ENCODE measurements around the gene ARHGAP24. TPM values are rescaled to one million over a fixed set of nuclear protein-coding genes. Genes with fewer than 3 reads are reported as not detected.

Gene ARHGAP24
- total RNA-seq, 2 donors from 2014 or later: 66.8 to 85.6 TPM

- no peak overlapping the region for H3K9ac ChIP-seq (ENCODE audit: extremely low read depth, low read length, poor library complexity, severe bottlenecking)
- no peak overlapping the region for H3K27ac ChIP-seq (ENCODE audit: low read depth, low read length)
- DNase-seq: no peak
- peak overlapping the region; percentile 8 for H3K27ac Mint-ChIP-seq
- H3K36me3 Mint-ChIP-seq (ENCODE audit: low read depth): peaks cover 61% of the 10 kb centered on the region
- H3K36me3 ChIP-seq (ENCODE audit: control insufficient read depth, insufficient read depth, low read length): peaks cover 33% of the 10 kb centered on the region
- H3K4me1 Mint-ChIP-seq: peaks cover 26% of the 10 kb centered on the region
- H3K9me3 Mint-ChIP-seq: peaks cover 16% of the 10 kb centered on the region
- no peaks in the 10 kb centered on the region for H3K27me3 ChIP-seq (ENCODE audit: control insufficient read depth, insufficient read depth, low read length, poor library complexity, severe bottlenecking)
- peaks cover 25% of the 10 kb centered on the region for H3K9me3 ChIP-seq (ENCODE audit: control insufficient read depth, low read length)
- 61 to 81% methylated on average over 2 to 3 of the region's 3 CpGs for WGBS, 2 experiments (ENCODE audit: insufficient coverage in 1 of 2, insufficient read length in 1 of 2)
- no peak overlapping the region for H3K4me3 Mint-ChIP-seq
- TF ChIP-seq CTCF (conservative IDR thresholded peaks at IDR 0.05): no peak
- no peaks in the 10 kb centered on the region for H3K27me3 Mint-ChIP-seq (ENCODE audit: insufficient read depth)
- H3K4me1 ChIP-seq (ENCODE audit: control insufficient read depth, insufficient read depth, low read length): no peaks in the 10 kb centered on the region
- no peak overlapping the region for H3K4me3 ChIP-seq (ENCODE audit: low read length)
These were observed 478.7 kb downstream of the ARHGAP24 start for GRCh38 chr4:85953651-85954018.

GRCh38 chr4:85955620-85956292 lies 480.8 kb downstream of the ARHGAP24 start:
- Mint-ChIP-seq H3K27me3 (ENCODE audit: insufficient read depth) (no peaks in the 10 kb centered on the region), H3K9me3 (peaks cover 16% of the 10 kb centered on the region), H3K27ac (no peak overlapping the region), H3K36me3 (ENCODE audit: low read depth) (peaks cover 50% of the 10 kb centered on the region), H3K4me3 (no peak overlapping the region), H3K4me1 (peaks cover 26% of the 10 kb centered on the region)
- no peak for TF ChIP-seq CTCF (conservative IDR thresholded peaks at IDR 0.05)
- Histone ChIP-seq H3K9me3 (ENCODE audit: control insufficient read depth, low read length) (peaks cover 25% of the 10 kb centered on the region), H3K9ac (ENCODE audit: extremely low read depth, low read length, poor library complexity, severe bottlenecking) (no peak overlapping the region), H3K36me3 (ENCODE audit: control insufficient read depth, insufficient read depth, low read length) (peaks cover 33% of the 10 kb centered on the region), H3K27ac (ENCODE audit: low read depth, low read length) (no peak overlapping the region), H3K4me1 (ENCODE audit: control insufficient read depth, insufficient read depth, low read length) (no peaks in the 10 kb centered on the region), H3K27me3 (ENCODE audit: control insufficient read depth, insufficient read depth, low read length, poor library complexity, severe bottlenecking) (no peaks in the 10 kb centered on the region), H3K4me3 (ENCODE audit: low read length) (no peak overlapping the region)
- no peak for DNase-seq

GRCh38 chr4:85956293-85956945 lies 481.5 kb downstream of the ARHGAP24 start:
- Histone ChIP-seq H3K27me3 (ENCODE audit: control insufficient read depth, insufficient read depth, low read length, poor library complexity, severe bottlenecking) (no peaks in the 10 kb centered on the region), H3K36me3 (ENCODE audit: control insufficient read depth, insufficient read depth, low read length) (peaks cover 33% of the 10 kb centered on the region), H3K4me3 (ENCODE audit: low read length) (no peak overlapping the region), H3K4me1 (ENCODE audit: control insufficient read depth, insufficient read depth, low read length) (no peaks in the 10 kb centered on the region), H3K27ac (ENCODE audit: low read depth, low read length) (no peak overlapping the region), H3K9ac (ENCODE audit: extremely low read depth, low read length, poor library complexity, severe bottlenecking) (no peak overlapping the region), H3K9me3 (ENCODE audit: control insufficient read depth, low read length) (peaks cover 25% of the 10 kb centered on the region)
- Mint-ChIP-seq H3K9me3 (peaks cover 16% of the 10 kb centered on the region), H3K36me3 (ENCODE audit: low read depth) (peaks cover 45% of the 10 kb centered on the region), H3K4me1 (peaks cover 26% of the 10 kb centered on the region), H3K27me3 (ENCODE audit: insufficient read depth) (no peaks in the 10 kb centered on the region), H3K27ac (no peak overlapping the region), H3K4me3 (no peak overlapping the region)
- TF ChIP-seq CTCF (conservative IDR thresholded peaks at IDR 0.05): no peak
- 94 to 96% methylated on average over 14 to 17 of the region's 17 CpGs for WGBS, 2 experiments (ENCODE audit: insufficient coverage in 1 of 2, insufficient read length in 1 of 2)
- DNase-seq: no peak

Data from endodermal cell (in vitro differentiated cells).